Measurements from ENCODE around the gene GABRA4. TPM values are rescaled to one million over a fixed set of nuclear protein-coding genes. Genes with fewer than 3 reads are reported as not detected.

Gene GABRA4
- total RNA-seq, 4 donors from 2014 or later = under 0.01 to 0.76 (median 0.53) TPM

DNA sequence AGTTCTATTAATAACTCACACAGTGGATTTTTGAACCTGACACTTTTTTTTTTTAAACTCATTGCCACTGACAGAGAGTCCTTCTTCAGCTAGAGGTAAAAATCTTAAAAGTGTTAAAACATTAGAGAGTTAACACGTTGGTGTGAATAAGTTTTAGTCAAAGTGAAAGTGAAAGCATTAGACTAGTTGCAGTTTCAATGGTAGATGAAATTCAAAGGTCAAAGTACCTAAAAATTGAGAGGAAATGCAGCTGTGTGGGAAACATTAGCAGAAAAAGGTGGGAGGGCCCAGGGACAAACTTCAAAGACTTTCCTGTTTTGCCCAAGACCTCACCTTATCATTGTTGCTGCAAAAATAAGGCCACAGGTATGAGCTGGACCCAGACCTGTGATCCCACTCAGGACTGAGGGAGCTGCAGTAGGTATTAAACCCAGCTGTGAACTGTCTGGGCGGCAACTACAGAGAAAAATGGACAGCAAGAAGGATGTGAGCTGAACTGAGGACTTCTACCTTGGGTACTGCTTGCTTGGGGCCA lies 17.6 kb upstream of the GABRA4 start:
- no peak for DNase-seq
- H3K9me3 ChIP-seq = no peaks in the 10 kb centered on the region
- no peaks in the 10 kb centered on the region for H3K36me3 ChIP-seq
- H3K4me3 ChIP-seq = no peak overlapping the region
- TF ChIP-seq POLR2A (IDR thresholded peaks at IDR 0.05) = no peak
- TF ChIP-seq, protein P1, sequence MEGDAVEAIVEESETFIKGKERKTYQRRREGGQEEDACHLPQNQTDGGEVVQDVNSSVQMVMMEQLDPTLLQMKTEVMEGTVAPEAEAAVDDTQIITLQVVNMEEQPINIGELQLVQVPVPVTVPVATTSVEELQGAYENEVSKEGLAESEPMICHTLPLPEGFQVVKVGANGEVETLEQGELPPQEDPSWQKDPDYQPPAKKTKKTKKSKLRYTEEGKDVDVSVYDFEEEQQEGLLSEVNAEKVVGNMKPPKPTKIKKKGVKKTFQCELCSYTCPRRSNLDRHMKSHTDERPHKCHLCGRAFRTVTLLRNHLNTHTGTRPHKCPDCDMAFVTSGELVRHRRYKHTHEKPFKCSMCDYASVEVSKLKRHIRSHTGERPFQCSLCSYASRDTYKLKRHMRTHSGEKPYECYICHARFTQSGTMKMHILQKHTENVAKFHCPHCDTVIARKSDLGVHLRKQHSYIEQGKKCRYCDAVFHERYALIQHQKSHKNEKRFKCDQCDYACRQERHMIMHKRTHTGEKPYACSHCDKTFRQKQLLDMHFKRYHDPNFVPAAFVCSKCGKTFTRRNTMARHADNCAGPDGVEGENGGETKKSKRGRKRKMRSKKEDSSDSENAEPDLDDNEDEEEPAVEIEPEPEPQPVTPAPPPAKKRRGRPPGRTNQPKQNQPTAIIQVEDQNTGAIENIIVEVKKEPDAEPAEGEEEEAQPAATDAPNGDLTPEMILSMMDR (IDR thresholded peaks at IDR 0.05) = no peak
- H3K4me1 ChIP-seq = no peaks in the 10 kb centered on the region
- H3K27ac ChIP-seq = no peak overlapping the region
- H3K27me3 ChIP-seq = no peaks in the 10 kb centered on the region

- no peak for TF ChIP-seq POLR2A (IDR thresholded peaks at IDR 0.05)
- TF ChIP-seq, protein P1 (IDR thresholded peaks at IDR 0.05) = no peak
- Histone ChIP-seq H3K36me3 (no peaks in the 10 kb centered on the region), H3K4me1 (no peaks in the 10 kb centered on the region), H3K27ac (no peak overlapping the region), H3K4me3 (no peak overlapping the region), H3K27me3 (no peaks in the 10 kb centered on the region), H3K9me3 (no peaks in the 10 kb centered on the region)
- no peak for DNase-seq
Measured at GRCh38 chr4:47010347-47010911, 17.0 kb upstream of the GABRA4 start.

DNA sequence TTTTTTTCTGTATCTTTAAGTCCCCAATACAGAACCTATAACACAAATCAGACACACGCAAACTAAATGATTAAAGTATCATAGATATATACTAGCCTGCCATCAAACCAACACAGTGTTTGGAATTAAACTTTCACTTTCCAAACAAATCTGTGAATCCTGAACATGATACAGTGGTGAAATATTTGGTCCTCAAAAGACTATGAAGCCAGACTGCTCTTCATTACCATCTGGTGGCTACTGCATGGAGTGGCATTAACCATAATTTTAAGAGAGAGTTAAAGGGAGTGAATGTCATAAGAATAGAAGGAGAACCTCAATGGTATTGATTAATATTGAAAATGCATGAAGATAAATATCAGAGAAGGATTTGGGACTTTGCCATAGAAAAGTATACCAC lies 9.2 kb upstream of the GABRA4 start:
- Histone ChIP-seq H3K27me3 (peaks cover 0 to 4% of the 10 kb centered on the region in 2 donors), H3K36me3 (no peaks in the 10 kb centered on the region), H3K27ac (no peak overlapping the region), H3K9me3 (no peaks in the 10 kb centered on the region), H3K4me1 (no peaks in the 10 kb centered on the region), H3K4me3 (no peak overlapping the region)
- TF ChIP-seq, protein P1 (IDR thresholded peaks at IDR 0.05) = peak in 3 of 6 experiments; percentile 28 to 43 (median 38)
- no peak for TF ChIP-seq POLR2A (IDR thresholded peaks at IDR 0.05)
- DNase-seq = no peak

DNA sequence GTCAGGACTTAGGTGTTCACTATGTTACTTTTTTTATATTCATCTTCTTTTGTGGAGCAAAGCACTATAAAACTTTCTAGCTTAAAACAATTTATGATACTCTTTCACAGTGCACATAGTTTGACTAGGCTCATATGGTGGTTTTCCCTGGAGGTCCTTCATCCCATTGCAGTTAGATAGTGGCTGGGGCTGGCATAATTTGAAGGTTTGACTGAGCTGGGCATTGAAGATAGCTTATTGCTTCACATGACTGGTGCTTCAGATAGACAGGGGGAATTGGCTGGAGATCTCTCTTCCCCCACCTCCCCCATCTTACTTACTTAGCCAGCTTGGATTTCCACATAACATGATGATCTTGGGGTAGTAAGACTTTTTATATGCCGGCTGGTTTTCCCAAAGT lies 7.0 kb upstream of the GABRA4 start:
- Histone ChIP-seq H3K9me3 (no peaks in the 10 kb centered on the region), H3K4me1 (no peaks in the 10 kb centered on the region), H3K27ac (no peak overlapping the region), H3K27me3 (peaks cover 0 to 4% of the 10 kb centered on the region in 2 donors), H3K4me3 (no peak overlapping the region), H3K36me3 (no peaks in the 10 kb centered on the region)
- no peak for DNase-seq
- TF ChIP-seq, protein P1 (IDR thresholded peaks at IDR 0.05) = no peak
- no peak for TF ChIP-seq POLR2A (IDR thresholded peaks at IDR 0.05)

DNA sequence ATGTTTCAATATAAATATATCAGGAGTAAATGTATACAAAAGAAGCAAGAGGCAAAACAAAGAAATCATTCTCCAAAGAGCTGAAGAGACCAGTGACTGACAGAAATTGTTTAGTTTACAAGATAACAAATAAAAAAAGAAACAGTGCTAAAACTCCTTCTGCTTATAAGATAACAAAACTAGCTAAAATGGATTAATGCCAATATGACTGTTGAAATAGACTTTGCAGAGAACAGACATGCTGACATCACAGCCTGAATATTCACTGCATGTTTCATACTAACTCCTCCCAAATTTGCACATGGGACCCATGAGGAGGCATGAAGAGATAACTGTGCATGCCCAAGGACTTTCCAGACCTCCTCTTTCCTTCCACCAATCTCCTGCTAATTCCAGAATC lies 6.2 kb upstream of the GABRA4 start:
- no peak for DNase-seq
- peaks cover 0 to 4% of the 10 kb centered on the region in 2 donors for H3K27me3 ChIP-seq
- TF ChIP-seq, protein P1 (IDR thresholded peaks at IDR 0.05) = no peak
- TF ChIP-seq POLR2A (IDR thresholded peaks at IDR 0.05) = no peak
- H3K4me3 ChIP-seq = no peak overlapping the region
- H3K9me3 ChIP-seq = no peaks in the 10 kb centered on the region
- no peaks in the 10 kb centered on the region for H3K4me1 ChIP-seq
- H3K27ac ChIP-seq = no peak overlapping the region
- H3K36me3 ChIP-seq = no peaks in the 10 kb centered on the region
